HG03439 (cell line): ENCODE measurements around the gene MORN5.

ENCODE experiments used
- ATAC-seq: cut with Tn5 transposase; IDR thresholded peaks from one replicate; pipeline ENCODE4 v1.9.1; 2021; ENCODE audit warnings: mild to moderate bottlenecking, moderate library complexity; ENCODE audit not compliant: unreplicated experiment

Gene MORN5

DNA sequence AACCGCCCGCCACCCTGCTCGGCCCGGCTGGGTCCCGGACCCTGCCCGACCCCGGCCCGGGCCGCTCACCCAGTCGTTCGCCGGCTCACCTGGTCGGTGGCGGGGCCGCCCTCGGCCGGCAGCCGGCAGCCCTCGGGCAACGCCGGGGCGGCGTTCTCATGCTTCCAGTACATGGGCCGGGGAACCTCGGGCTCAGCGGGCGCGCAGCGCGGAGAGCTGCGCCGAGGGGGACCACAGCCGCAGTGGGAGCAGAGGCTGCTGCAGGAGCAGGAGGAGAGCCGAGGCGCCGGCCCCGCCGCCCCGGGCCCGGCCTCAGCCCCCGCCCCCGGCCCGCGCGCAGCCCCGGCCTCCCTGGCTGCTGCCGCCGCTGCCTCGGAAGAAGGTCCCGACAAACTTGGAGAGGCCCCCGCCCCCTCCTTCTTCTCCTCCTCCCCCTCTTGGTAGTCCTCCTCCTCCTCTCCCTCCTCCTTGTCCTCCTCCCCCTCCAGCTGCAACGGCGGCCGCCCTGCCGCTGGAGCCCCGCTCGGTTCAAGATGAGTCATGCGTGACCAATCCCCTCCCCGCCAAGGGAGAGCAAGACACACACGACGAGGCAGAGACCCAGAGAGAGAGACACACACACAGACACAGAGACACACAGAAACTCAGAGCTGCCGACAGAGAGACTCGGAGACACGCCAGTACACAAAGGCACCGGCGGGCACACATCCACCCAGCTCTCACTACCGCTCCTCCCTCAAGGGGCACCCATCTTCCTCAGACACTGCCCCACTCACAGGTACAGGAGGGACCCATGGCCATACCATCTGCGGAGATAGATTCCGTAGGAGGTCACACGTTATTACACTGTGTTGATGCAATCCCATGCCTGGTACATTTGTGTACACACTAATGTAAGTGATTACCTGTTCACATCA, 69.1 kb downstream of the MORN5 start, which contains the start of gene LHX6:
Gene LHX6, minus strand, starts transcription at position 390 of the 917 bp plus-strand sequence. Its CDS starts 217 bp downstream, at position 173.
- ATAC-seq = no peak

DNA sequence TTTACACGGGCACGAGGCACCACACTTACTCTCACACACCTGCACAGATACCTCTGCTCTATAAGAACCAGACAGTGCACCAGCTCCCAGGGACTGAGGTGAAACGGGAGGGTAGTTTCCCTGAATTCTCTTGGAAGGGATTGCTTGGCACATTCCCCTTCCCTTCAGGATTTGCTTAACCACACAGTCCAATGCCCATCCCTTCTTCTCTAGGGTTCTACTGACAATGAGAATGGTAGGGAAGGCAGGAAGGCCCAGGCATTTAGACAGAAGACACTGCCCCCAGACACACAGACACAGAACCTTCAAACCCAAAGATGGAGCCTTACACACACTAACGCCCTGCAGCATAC, 69.8 kb downstream of the MORN5 start:
- no peak for ATAC-seq

DNA sequence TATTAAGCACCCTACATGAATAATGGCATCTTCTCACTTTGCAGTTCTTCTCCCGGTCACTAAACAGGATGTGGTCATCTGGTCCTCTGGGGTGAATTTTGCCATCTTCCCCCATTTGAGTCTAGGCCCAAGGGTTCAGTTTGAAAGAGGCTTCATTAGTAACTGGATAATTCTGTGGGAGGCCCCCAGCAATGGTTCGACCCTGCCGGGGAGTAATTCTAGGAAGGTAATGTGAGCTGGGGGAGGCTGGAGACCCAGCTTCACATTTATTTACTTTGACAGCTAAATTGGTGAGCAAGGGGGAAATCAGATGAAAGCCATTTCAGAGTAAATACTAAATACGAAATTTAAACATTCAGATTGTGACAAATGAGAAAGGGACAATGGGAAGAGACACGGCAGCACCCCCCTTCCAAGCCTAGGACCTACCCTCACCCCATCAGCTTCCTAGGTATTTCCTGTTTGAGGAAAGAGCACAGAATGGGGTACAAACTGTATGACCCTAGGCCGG, 73.1 kb downstream of the MORN5 start:
- ATAC-seq = no peak

DNA sequence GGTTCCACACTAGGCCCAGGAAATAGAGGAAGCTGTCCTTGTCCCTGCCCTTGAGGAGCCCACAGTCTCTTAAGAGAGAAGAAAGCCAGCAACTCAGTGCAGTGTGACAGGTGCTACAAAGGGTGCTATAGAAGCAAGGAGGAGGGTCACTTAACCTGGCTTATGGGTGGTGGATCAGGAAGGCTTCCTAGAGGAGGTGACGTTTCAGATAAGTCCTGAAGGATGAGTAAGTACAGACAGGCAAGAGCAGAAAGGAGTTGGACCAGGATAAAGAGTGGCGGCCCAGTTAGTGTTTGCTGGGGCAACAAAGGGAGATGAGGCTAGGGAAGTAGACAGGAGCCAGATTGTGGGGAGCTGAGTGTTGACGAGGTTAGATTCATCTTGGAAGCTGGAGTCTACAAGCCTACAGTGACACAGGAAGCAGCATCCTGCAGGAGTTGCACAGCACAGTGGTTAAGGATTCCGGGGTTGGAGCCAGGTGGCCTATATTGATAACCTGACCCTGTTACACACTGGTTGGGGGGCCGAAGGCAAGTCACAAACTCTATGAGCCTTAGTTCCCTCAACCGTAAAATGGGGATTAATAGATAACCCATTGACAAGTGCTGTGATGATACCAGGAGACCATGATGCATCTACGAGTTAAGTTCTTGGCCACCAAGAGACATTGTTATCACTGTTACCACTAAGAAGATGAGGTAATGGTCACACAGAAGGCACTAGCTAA, 74.5 kb downstream of the MORN5 start:
- ATAC-seq = no peak

DNA sequence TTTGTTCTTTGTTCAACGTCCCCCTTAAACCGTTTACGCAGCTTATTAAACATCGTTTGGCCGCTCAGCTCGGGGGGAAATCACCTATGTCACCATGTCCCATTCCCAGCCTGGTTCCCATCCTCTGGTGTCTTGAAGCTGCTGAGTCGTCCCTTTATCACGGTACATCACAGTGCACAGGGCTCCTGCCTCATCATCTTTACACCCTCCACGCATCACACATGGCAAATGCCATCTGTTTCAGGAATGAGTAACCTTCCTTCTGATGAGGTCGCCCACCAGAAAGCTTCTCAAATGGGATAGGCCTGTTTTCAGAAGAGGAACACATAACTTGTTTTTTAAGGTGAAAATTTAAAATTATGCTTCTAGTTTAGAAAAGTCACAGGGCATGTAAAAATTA, 77.0 kb downstream of the MORN5 start:
- ATAC-seq = no peak

DNA sequence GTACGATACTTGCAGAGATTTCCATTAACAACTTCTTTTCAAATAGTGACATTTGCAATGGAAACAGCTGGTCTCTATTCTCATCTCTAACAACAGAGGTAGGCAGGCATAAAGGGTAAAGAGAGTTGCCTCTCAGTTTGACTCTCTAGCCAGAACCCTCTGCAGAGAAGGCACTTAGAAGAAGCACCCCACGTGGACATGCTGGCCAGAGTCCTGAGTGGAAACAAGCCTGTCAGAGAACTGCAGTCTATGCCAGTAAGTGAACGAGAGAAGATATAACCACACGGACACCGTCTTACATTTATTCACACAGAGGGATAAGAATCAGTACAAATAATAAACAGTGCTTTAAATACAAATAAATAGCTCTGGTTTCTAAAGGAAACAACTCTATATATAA, 80.0 kb downstream of the MORN5 start:
- ATAC-seq = no peak

DNA sequence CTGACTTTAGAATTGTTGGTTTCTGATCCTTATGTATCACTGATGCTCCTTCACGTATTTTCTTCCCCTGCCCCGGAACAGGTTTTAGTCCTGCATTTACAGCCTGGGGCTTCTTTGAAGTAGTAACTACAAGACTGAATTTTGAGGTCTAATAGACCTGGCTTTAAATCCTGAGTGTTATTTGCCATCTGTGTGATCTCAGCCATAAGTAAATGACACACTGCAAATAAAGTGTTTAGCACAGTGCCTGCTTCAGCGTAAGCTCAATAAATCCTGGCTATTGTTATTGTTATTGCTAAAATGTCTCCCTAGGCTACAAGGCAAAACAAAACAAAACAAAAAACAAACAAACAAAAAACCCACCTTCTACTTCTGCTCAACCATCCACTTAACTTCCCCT, 84.6 kb downstream of the MORN5 start:
- ATAC-seq = no peak

DNA sequence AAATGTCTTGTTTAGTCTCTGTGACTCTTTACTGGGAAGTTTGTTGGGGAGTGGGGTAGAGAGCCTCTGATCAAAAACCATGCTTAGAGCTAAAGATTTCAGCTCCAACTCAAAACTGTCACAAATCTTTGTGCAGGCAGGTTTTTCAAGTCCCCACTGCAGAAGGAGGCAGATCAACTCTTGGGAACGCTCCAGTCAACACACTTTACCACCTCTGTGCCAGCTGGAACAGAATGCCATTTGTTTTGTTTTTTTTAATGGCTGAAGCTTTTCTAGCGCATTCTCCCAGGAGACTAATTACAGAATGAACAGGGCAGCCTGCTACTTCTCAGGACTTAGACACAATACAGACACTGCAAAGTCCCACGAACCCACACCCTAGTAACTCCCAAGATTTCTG, 87.0 kb downstream of the MORN5 start:
- no peak for ATAC-seq

DNA sequence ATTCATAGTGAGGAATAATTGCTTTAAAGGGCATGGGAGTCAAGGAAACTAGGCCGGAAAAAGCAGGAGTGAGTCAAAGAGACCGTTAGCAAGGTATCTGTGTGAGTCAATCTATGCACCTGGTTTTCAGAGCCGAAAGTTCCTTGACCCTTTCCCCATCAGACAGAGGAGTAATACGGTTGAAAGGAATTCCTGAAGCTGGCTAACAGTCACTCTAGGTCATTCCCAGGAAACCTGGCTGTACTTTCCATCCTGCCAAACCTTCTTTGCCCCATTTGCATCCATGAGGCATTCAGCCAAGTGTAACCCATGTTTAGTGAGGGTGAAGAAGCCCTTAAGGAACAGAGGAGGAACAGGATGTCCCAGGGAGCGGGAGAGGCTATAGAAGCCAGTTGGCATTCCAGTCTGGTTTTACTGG, 88.7 kb downstream of the MORN5 start:
- ATAC-seq = no peak
